Calu3 (cell line): ENCODE data around the gene CNGB1. TPM values are rescaled to one million over a fixed set of nuclear protein-coding genes. Genes with fewer than 3 reads are reported as not detected.

Experiments used
- BruUV-seq: library from RNA; stranded (reverse); fragments of 400-500 nt; replicated peaks from 2 replicates; lab custom pipeline; 2021; lab: Mats Ljungman, UMichigan
- CTCF ChIA-PET: fragments of 300-600 bp; sonication (Branson Sonifier 250); formaldehyde crosslinking; loops from one replicate; lab custom pipeline; 2022; ENCODE audit warnings: antibody characterized with exemption; lab: Charles Lee
- DNase-seq: peaks from one replicate; pipeline ENCODE4 v3.0.0; 2022
- H3K27ac Mint-ChIP-seq: one replicate; pipeline ENCODE4 v1.8.0; 2022; ENCODE audit warnings: mixed read lengths; ENCODE audit not compliant: unreplicated experiment
- H3K27me3 Mint-ChIP-seq: one replicate; pipeline ENCODE4 v1.8.0; 2022; ENCODE audit warnings: mixed read lengths; ENCODE audit not compliant: unreplicated experiment
- H3K36me3 Mint-ChIP-seq: one replicate; pipeline ENCODE4 v1.8.0; 2022; ENCODE audit warnings: mild to moderate bottlenecking, moderate library complexity, mixed read lengths; ENCODE audit not compliant: insufficient read depth, unreplicated experiment
- H3K4me1 Mint-ChIP-seq: one replicate; pipeline ENCODE4 v1.8.0; 2022; ENCODE audit warnings: mild to moderate bottlenecking, low read depth, mixed read lengths; ENCODE audit not compliant: unreplicated experiment
- H3K4me3 Mint-ChIP-seq: one replicate; pipeline ENCODE4 v1.8.0; 2022; ENCODE audit warnings: mild to moderate bottlenecking, low read depth, moderate library complexity, mixed read lengths; ENCODE audit not compliant: unreplicated experiment
- H3K9me3 Mint-ChIP-seq: one replicate; pipeline ENCODE4 v1.8.0; 2022; ENCODE audit warnings: low read depth, mixed read lengths; ENCODE audit not compliant: unreplicated experiment
- CTCF ChIP-seq: fragments of 200-600 bp; IDR thresholded peaks from one replicate; pipeline ENCODE4 v1.8.0; 2022; ENCODE audit warnings: antibody characterized with exemption; ENCODE audit not compliant: unreplicated experiment
- intact Hi-C: fragments of 100-400 bp; cut with micrococcal nuclease; formaldehyde crosslinking; loops from one replicate; pipeline ENCODE4 v1.10.0; 2022; ENCODE audit not compliant: unreplicated experiment
- total RNA-seq: library from RNA; stranded (reverse); gene quantifications from 2 replicates; pipeline ENCODE4 v1.2.3, GENCODE V29; 2022

Gene CNGB1
- total RNA-seq, 1 experiment from 2014 or later: 0.19 TPM

DNA sequence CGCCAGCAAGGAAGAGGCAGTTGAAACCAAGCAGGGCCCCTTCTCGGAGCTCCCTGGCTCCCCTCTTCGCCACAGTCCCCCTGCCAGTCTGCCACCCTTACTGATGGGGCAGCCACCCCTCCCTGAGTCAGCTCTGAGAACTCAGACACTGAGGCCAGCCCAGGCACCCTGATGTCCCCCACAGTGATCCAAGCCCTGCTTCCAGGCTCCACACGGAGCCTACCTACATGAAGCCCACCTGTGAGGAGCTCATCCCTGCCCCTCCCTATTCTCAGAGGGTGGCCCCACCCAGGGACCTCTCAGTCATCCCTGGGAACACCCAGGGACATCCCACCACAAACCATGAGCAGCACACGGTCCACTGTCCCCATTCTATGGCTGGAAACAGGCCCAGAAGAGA, 8.9 kb downstream of the CNGB1 start:
- CTCF ChIA-PET: no interaction called here
- Mint-ChIP-seq H3K4me1 (no peaks in the 10 kb centered on the region), H3K4me3 (no peak overlapping the region), H3K27me3 (peaks cover 67% of the 10 kb centered on the region), H3K36me3 (no peaks in the 10 kb centered on the region), H3K27ac (no peak overlapping the region), H3K9me3 (no peaks in the 10 kb centered on the region)
- no peak for TF ChIP-seq CTCF
- intact Hi-C loops: no loop called here
- BruUV-seq: no TSS peak
- no peak for DNase-seq

- CTCF ChIA-PET: no interaction called here
- no peak for TF ChIP-seq CTCF
- H3K27me3 Mint-ChIP-seq: peaks cover 67% of the 10 kb centered on the region
- no peaks in the 10 kb centered on the region for H3K9me3 Mint-ChIP-seq
- no peaks in the 10 kb centered on the region for H3K4me1 Mint-ChIP-seq
- no peak for DNase-seq
- H3K27ac Mint-ChIP-seq: no peak overlapping the region
- intact Hi-C loops: no loop called here
- no peak overlapping the region for H3K4me3 Mint-ChIP-seq
- no peaks in the 10 kb centered on the region for H3K36me3 Mint-ChIP-seq
- BruUV-seq: no TSS peak
Measured at GRCh38 chr16:57961538-57961937, 9.4 kb downstream of the CNGB1 start.

DNA sequence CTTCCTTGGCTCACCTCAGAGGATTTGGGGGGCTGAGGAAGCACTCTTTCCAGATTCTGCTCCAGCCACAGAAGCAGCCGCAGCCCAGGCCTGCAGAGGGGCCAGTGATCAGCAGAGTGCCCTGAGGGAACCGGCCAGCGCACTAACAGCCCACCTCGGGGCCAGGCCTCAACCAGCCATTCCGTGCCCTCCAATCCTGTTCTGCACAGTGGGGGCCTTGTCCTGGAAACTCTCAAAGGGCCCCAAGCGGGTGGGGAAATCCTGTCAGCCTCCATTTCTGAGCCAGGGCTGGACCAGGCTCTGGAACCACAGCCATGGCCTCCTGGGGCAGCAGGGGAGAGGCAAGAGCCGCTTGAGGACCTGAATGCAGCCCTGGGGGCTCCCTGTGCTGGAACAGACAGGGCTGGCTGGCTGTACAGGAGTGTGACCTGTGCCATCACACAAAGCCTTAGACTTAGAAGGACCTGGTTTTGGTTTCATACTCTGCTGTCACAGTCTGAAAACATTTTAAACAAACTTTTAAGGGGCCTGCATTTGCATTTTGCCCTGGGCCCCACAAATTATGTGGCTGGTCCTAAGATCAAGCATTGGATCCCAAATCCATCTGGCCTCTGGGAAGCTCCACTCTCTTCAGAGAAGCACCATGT, 10.0 kb downstream of the CNGB1 start:
- H3K36me3 Mint-ChIP-seq: no peaks in the 10 kb centered on the region
- H3K4me1 Mint-ChIP-seq: no peaks in the 10 kb centered on the region
- no peak overlapping the region for H3K4me3 Mint-ChIP-seq
- CTCF ChIA-PET: no interaction called here
- intact Hi-C loops: no loop called here
- DNase-seq: no peak
- TF ChIP-seq CTCF: no peak
- BruUV-seq: no TSS peak
- peaks cover 69% of the 10 kb centered on the region for H3K27me3 Mint-ChIP-seq
- H3K9me3 Mint-ChIP-seq: no peaks in the 10 kb centered on the region
- no peak overlapping the region for H3K27ac Mint-ChIP-seq

DNA sequence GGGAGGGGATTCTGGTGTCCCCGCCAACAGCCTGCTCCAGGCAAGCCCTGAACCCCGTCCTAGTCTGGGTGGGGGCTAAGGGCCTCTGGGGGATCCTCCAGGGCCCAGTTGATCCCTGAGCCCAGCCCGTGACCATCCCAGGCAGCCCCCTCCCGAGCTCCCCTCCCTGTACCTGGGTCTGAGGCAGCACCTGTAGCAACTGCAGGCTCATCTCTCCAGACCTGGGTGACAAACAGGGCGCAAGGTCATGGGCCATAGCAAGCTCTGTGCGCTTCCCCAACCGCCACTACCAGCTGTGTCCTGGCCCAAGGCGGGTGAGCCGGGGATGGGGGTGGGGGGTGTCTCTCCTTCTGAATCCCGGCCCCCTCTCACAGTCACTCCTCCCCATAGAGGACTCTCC, 10.6 kb downstream of the CNGB1 start:
- CTCF ChIA-PET: no interaction called here
- H3K36me3 Mint-ChIP-seq: no peaks in the 10 kb centered on the region
- H3K4me1 Mint-ChIP-seq: no peaks in the 10 kb centered on the region
- H3K4me3 Mint-ChIP-seq: no peak overlapping the region
- no peak overlapping the region for H3K27ac Mint-ChIP-seq
- BruUV-seq: no TSS peak
- intact Hi-C loops: no loop called here
- TF ChIP-seq CTCF: no peak
- H3K27me3 Mint-ChIP-seq: peaks cover 72% of the 10 kb centered on the region
- no peak for DNase-seq
- H3K9me3 Mint-ChIP-seq: no peaks in the 10 kb centered on the region
